Measurements from ENCODE around the gene LHPP. TPM values are rescaled to one million over a fixed set of nuclear protein-coding genes. Genes with fewer than 3 reads are reported as not detected.

The LHPP gene
- total and polyA plus RNA-seq, 10 of the 15 experiments (the other 5 are each of a cell fraction or from before 2014, with no cell fraction given), result 0.79 to 9.8 (median 6.7) TPM

DNA sequence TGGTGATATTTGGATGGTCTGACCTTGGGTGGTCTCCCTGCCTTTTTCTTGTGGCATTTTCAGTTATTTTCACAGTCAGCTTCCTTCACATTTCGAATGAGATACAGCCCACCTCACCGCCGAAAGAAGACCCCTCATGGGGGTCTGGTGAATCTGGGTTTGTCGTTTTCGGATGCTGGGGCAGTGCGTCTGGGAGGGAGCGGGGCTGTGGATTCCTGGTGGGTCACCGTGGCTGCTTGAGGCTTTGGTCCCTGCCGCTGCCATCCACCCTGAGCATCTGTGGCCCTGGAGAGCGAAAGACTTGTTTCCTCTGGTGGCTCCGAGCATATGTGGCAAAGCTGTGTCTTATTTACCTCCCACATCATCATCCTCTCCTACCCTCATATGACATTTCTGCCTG lies 43.1 kb downstream of the LHPP start:
- intact Hi-C loops (cut with micrococcal nuclease; ENCODE audit: unreplicated experiment), result loop anchor here (10.0 kb wide), 1 partner anchor 510 kb away; no protein-coding TSS in a partner anchor
- POLR2A ChIA-PET, result no interaction called here

More for the DNA sequence above, 43.1 kb downstream of the LHPP start:
- Histone ChIP-seq H3K9ac (ENCODE audit: control insufficient read depth, insufficient read depth, low read length) (no peak overlapping the region), H2AFZ (ENCODE audit: control insufficient read depth, low read depth, low read length) (no peak overlapping the region), H3K79me2 (ENCODE audit: control insufficient read depth, insufficient read depth, low read length) (no peaks in the 10 kb centered on the region), H3K36me3 (ENCODE audit: control insufficient read depth in 2 of 2, insufficient read depth in 2 of 2, low read length in 1 of 2) (no peaks in the 10 kb centered on the region), H3K4me2 (ENCODE audit: control insufficient read depth, insufficient read depth) (no peak overlapping the region), H3K27ac (ENCODE audit: control insufficient read depth, insufficient read depth) (no peak overlapping the region), H3K27me3 (replicated peaks in 1 of 2; ENCODE audit: control insufficient read depth in 2 of 2, insufficient read depth in 2 of 2, low read length in 1 of 2) (no peaks in the 10 kb centered on the region), H4K20me1 (ENCODE audit: control insufficient read depth, insufficient read depth) (no peaks in the 10 kb centered on the region), H3K9me3 (replicated peaks; ENCODE audit: control insufficient read depth, insufficient read depth, low read length) (peaks cover 2% of the 10 kb centered on the region; the same call in 1 of the 3 replicates), H3K4me1 (ENCODE audit: control insufficient read depth, insufficient read depth, low read length) (no peaks in the 10 kb centered on the region), H3K4me3 (no peak overlapping the region)
- no peak for ATAC-seq
- BruUV-seq (replicated peaks), result no TSS peak
- no peak for FAIRE-seq
- CTCF ChIA-PET, result interaction anchor here (1.2 kb wide), 1 partner anchor 28 kb away, joined by 3 read pairs; no protein-coding TSS in a partner anchor
- SMC1A ChIA-PET (ENCODE audit: uncharacterized antibody, unreplicated experiment), result no interaction called here
- TF ChIP-seq ZNF384 (IDR thresholded peaks at IDR 0.05; ENCODE audit: borderline replicate concordance, low read depth, low read length) (no peak), TBL1XR1 (IDR thresholded peaks at IDR 0.05; ENCODE audit: low read depth, low read length) (no peak), CREM (IDR thresholded peaks at IDR 0.05; ENCODE audit: low read depth) (no peak), NFXL1 (IDR thresholded peaks at IDR 0.05; ENCODE audit: borderline replicate concordance) (no peak), ASH2L (IDR thresholded peaks at IDR 0.05; ENCODE audit: borderline replicate concordance, low read depth) (no peak), MYC (IDR thresholded peaks at IDR 0.05; ENCODE audit: insufficient read depth, insufficient read length, insufficient replicate concordance, low read length, severe bottlenecking) (no peak), IRF4 (IDR thresholded peaks at IDR 0.05; ENCODE audit: low read depth, low read length) (no peak), HDAC2 (IDR thresholded peaks at IDR 0.05) (no peak), EED (IDR thresholded peaks at IDR 0.05; ENCODE audit: low read depth) (no peak), ZSCAN29 (IDR thresholded peaks at IDR 0.05) (no peak), BACH1 (IDR thresholded peaks at IDR 0.05; ENCODE audit: borderline replicate concordance) (no peak), SMAD5 (IDR thresholded peaks at IDR 0.05; ENCODE audit: low read depth) (no peak), ZZZ3 (IDR thresholded peaks at IDR 0.05; ENCODE audit: control insufficient read depth, insufficient read length, low read depth) (no peak), STAT3 (IDR thresholded peaks at IDR 0.05; ENCODE audit: low read depth, low read length) (no peak), TCF7 (IDR thresholded peaks at IDR 0.05; ENCODE audit: borderline replicate concordance) (no peak), MXI1 (IDR thresholded peaks at IDR 0.05; ENCODE audit: low read depth, low read length) (no peak)
- TF ChIP-seq, protein P1, sequence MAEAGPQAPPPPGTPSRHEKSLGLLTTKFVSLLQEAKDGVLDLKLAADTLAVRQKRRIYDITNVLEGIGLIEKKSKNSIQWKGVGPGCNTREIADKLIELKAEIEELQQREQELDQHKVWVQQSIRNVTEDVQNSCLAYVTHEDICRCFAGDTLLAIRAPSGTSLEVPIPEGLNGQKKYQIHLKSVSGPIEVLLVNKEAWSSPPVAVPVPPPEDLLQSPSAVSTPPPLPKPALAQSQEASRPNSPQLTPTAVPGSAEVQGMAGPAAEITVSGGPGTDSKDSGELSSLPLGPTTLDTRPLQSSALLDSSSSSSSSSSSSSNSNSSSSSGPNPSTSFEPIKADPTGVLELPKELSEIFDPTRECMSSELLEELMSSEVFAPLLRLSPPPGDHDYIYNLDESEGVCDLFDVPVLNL (IDR thresholded peaks at IDR 0.05; ENCODE audit: low read depth, low read length), result no peak
- TF ChIP-seq, protein P2, sequence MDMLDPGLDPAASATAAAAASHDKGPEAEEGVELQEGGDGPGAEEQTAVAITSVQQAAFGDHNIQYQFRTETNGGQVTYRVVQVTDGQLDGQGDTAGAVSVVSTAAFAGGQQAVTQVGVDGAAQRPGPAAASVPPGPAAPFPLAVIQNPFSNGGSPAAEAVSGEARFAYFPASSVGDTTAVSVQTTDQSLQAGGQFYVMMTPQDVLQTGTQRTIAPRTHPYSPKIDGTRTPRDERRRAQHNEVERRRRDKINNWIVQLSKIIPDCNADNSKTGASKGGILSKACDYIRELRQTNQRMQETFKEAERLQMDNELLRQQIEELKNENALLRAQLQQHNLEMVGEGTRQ (IDR thresholded peaks at IDR 0.05; ENCODE audit: borderline replicate concordance, low read depth, low read length), result no peak
- in situ Hi-C loops (cut with MboI), result no loop called here
- RAD21 ChIA-PET (ENCODE audit: unreplicated experiment), result interaction anchor here (0.7 kb wide), 1 partner anchor 397 kb away, joined by 3 read pairs; no protein-coding TSS in a partner anchor
- DNase-seq (ENCODE audit: low read depth, low spot score), result no peak
- 81% methylated on average over 11 of the region's 11 CpGs for WGBS (ENCODE audit: insufficient coverage, insufficient replicate concordance, low lambda C conversion rate, missing lambda C conversion rate)
